ENCODE measurements around the gene FBXO48.

Gene FBXO48

GRCh38 chr2:68483011-68483410 lies 15.9 kb upstream of the FBXO48 start:
- no peak for TF ChIP-seq GATA2 (IDR thresholded peaks at IDR 0.05; ENCODE audit: low read depth, low read length)
- TF ChIP-seq GATA3 (IDR thresholded peaks at IDR 0.05; ENCODE audit: low read depth, low read length) = no peak

DNA sequence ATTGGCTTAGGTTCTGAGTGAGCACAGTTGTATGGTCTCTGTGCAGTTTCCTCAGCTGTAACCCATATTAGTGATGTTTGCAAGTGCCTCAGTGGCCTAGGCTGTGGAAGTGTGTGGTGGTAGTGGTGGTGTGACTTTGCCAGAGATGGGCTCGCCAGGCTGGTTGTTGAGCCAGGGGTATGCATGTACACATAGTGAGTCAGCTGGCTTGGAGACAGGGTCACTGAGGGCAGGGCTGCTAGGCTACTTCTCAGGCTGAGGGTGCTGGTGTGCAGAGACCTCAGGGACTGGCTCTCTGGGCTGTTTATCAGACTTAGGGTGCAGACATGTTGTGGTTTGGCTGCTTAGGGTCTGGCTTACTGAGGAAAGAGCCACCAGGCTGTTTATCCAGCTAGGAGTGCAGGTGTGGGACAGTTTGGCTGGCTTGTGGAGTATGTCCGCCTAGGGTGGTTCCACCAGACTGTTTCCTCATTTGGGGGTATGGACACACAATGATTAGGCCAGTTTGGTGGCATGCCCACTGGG lies 15.3 kb upstream of the FBXO48 start:
- TF ChIP-seq GATA2 (IDR thresholded peaks at IDR 0.05; ENCODE audit: low read depth, low read length) (no peak), GATA3 (IDR thresholded peaks at IDR 0.05; ENCODE audit: low read depth, low read length) (no peak)

- TF ChIP-seq GATA3 (IDR thresholded peaks at IDR 0.05; ENCODE audit: low read depth, low read length) (no peak), GATA2 (IDR thresholded peaks at IDR 0.05; ENCODE audit: low read depth, low read length) (no peak)
These were observed 11.6 kb upstream of the FBXO48 start for GRCh38 chr2:68478688-68479087.

DNA sequence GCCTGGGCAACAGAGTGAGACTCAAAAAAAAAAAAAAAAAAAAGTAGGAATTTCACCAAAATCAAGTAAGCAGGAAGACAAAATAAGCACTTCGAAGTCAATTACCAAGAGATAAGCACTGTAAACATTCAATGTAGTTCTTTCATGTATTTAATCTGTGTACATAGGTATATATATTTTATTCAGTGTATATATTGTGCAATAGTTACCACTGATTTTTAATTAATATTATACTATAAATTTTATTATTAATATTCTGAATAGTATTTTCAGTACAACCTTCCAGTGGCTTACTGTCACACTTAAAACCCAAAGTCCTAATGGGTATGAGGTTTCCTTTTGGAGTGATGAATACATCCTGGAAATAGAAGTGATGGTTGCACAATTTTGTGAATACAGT lies 9.4 kb upstream of the FBXO48 start:
- TF ChIP-seq GATA2 (IDR thresholded peaks at IDR 0.05; ENCODE audit: low read depth, low read length) = no peak
- no peak for TF ChIP-seq GATA3 (IDR thresholded peaks at IDR 0.05; ENCODE audit: low read depth, low read length)

- no peak for TF ChIP-seq GATA3 (IDR thresholded peaks at IDR 0.05; ENCODE audit: low read depth, low read length)
- no peak for TF ChIP-seq GATA2 (IDR thresholded peaks at IDR 0.05; ENCODE audit: low read depth, low read length)
These were observed 8.5 kb upstream of the FBXO48 start for GRCh38 chr2:68475576-68475975.

DNA sequence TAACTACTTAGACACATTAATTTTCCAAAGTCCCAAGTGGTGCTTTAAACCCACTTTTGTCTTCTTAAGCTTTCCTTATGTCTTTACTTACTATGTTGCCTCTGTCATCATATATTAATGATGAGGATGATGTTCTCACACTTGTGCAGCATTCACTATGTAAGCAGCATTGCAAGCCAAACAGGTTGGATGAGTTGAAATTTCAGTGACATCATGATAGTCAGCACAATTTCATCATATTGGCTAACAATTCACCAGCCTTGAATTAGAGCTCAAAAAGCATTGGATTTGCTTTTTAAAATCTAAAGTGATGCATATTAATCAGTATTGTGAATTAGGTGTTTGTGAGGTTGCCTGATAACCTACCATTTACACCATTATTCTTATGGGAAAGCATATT lies 8.0 kb upstream of the FBXO48 start:
- no peak for TF ChIP-seq GATA3 (IDR thresholded peaks at IDR 0.05; ENCODE audit: low read depth, low read length)
- no peak for TF ChIP-seq GATA2 (IDR thresholded peaks at IDR 0.05; ENCODE audit: low read depth, low read length)

- TF ChIP-seq GATA3 (IDR thresholded peaks at IDR 0.05; ENCODE audit: low read depth, low read length) (no peak), GATA2 (IDR thresholded peaks at IDR 0.05; ENCODE audit: low read depth, low read length) (no peak)
These were observed 5.8 kb upstream of the FBXO48 start for GRCh38 chr2:68472796-68473414.

DNA sequence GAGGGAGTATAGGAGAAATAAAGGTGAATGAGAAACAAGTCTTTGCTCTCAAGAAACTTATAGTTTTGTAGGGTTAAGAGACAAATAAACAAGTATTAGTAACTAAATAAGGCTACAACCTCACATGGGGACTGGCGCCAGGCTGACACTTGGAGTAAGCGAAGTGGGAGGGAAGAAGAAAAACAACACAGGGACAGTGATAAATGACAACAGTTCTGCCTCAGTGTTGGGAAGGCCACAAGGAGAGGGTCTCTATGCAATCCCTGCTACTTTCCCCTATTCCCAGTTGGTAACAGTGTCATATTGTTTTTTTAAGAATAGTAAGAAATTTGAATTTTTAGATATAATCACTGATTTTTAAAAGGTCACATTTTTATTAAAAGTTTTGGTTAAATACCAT lies 4.3 kb upstream of the FBXO48 start:
- no peak for TF ChIP-seq GATA2 (IDR thresholded peaks at IDR 0.05; ENCODE audit: low read depth, low read length)
- TF ChIP-seq GATA3 (IDR thresholded peaks at IDR 0.05; ENCODE audit: low read depth, low read length) = no peak

DNA sequence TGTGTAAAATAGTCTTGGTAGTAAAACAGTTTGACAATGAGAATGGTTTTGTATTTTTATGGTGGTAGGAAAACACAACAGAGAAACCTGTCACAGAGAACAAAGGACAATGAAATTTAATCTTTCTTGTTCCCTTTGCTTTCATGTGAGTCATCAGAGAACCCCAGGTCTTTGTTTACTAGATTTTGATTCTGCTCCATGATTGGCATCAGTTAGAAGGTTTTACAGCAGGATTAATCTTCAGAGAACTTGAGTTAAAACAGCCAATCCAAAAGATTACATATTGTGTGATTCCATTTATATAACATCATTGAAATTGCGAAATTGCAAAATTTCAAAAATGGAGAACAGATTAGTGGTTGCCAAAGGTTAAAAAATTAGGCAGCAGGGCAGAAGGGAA lies 2.8 kb upstream of the FBXO48 start:
- TF ChIP-seq GATA3 (IDR thresholded peaks at IDR 0.05; ENCODE audit: low read depth, low read length) (no peak), GATA2 (IDR thresholded peaks at IDR 0.05; ENCODE audit: low read depth, low read length) (no peak)

DNA sequence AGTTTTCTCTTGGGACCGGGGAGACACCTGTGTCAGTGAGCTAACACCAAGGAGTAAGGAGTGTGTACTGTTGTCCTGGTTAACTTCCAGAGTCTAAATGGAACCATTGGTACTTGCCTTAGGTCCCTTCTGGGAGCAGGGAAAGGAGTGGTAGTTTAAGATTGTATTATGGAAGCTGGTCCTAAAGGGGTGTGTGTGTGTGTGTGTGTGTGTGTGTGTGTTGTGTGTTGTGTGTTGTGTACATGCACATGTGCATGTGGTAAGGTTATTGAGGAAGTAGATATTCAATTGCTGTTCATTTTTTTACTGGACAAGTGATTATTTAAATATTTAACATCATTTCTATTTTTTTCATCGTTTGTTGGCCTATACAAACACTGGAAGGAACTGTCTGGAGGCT lies 1.7 kb upstream of the FBXO48 start:
- TF ChIP-seq GATA3 (IDR thresholded peaks at IDR 0.05; ENCODE audit: low read depth, low read length) = no peak
- no peak for TF ChIP-seq GATA2 (IDR thresholded peaks at IDR 0.05; ENCODE audit: low read depth, low read length)

DNA sequence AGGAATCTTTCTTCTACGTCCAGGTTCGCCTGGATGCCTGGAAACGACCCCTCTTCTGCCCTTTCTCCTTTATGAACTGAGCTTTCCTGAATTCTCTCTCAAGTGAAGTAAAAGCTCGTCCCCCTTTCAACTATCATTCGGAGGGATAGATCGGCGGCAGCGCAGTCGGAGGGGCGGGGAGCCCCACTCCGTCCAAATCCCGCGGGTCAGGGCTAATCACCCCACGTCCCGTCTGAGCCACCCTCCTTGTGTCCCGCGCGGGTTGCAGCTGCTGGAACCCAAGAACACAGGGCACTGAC lies 367 bp downstream of the FBXO48 start:
- TF ChIP-seq GATA3 (IDR thresholded peaks at IDR 0.05; ENCODE audit: low read depth, low read length) (no peak), GATA2 (IDR thresholded peaks at IDR 0.05; ENCODE audit: low read depth, low read length) (no peak)

- no peak for TF ChIP-seq GATA3 (IDR thresholded peaks at IDR 0.05; ENCODE audit: low read depth, low read length)
- no peak for TF ChIP-seq GATA2 (IDR thresholded peaks at IDR 0.05; ENCODE audit: low read depth, low read length)
These were observed 725 bp downstream of the FBXO48 start for GRCh38 chr2:68466361-68466777.

GRCh38 chr2:68465081-68465916 lies 1.8 kb downstream of the FBXO48 start:
- no peak for TF ChIP-seq GATA2 (IDR thresholded peaks at IDR 0.05; ENCODE audit: low read depth, low read length)
- no peak for TF ChIP-seq GATA3 (IDR thresholded peaks at IDR 0.05; ENCODE audit: low read depth, low read length)

DNA sequence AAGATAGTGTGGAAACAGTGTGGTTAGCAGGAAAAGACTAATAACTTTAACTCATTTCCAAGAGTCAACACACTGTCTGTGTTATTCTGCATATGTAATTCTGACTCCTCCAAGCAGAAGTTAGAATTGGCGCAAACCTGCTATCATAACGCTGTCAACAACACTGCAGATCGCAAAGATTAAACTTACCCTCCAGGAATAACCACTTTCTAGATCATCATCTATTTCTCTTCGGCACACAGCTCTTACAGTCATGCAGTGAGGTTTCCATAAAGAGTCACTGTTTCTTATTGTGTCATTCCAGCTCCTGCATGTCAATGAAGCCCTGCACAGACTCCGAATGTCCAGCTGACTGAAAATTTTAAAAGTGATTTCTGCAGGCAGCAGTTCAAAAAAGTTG lies 2.4 kb downstream of the FBXO48 start:
- TF ChIP-seq GATA3 (IDR thresholded peaks at IDR 0.05; ENCODE audit: low read depth, low read length) (no peak), GATA2 (IDR thresholded peaks at IDR 0.05; ENCODE audit: low read depth, low read length) (peak; percentile 46; the same call in 1 of the 2 replicates)

DNA sequence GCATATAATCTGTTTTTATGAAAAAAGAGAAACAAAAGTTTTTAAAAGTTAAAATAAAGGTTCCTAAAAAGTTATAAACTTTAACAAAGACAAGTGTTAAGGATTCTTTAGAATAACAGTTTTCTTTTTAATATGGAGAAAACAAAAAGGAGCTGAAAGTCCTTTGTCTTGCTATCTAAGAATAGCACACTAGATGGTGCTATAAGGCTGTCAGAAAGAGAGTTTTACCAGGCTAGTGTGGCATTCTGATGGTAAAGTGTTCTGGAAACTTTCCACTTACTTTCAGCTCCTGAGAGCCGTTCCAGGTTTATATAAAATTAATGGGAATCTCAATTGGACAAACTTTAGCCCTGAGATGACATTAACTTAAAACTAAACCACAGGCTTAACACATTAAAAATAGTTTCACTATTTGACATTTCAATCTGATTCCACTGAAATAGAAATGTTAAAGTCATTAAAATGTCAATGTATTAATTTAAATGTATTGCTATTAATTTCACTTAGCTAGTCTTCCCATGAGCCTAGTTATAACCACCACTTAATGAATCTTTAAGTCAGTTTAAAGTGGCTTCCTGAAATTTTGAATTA lies 3.7 kb downstream of the FBXO48 start:
- TF ChIP-seq GATA3 (IDR thresholded peaks at IDR 0.05; ENCODE audit: low read depth, low read length) = no peak
- TF ChIP-seq GATA2 (IDR thresholded peaks at IDR 0.05; ENCODE audit: low read depth, low read length) = no peak

All from SH-SY5Y (cell line).